Activated naive CD4-positive, alpha-beta T cell treated with anti-CD3 and anti-CD28 coated beads for 36 hours (primary cell): ENCODE measurements around the gene TRPM3. TPM values are rescaled to one million over a fixed set of nuclear protein-coding genes. Genes with fewer than 3 reads are reported as not detected.

ENCODE experiments used
- CTCF ChIA-PET: fragments of 350-600 bp; sonication (Branson Sonifier 250); formaldehyde crosslinking; loops from one replicate; lab custom pipeline; 2021; ENCODE audit warnings: antibody characterized with exemption; lab: Charles Lee
- DNase-seq: peaks from one replicate; pipeline ENCODE4 v3.0.0-alpha.2; 2020
- H3K27ac Mint-ChIP-seq: one replicate; pipeline ENCODE4 v1.8.0; 2021; ENCODE audit warnings: mild to moderate bottlenecking, mixed read lengths
- H3K27me3 Mint-ChIP-seq: one replicate; pipeline ENCODE4 v1.8.0; 2021; ENCODE audit warnings: low read depth, mixed read lengths
- H3K36me3 Mint-ChIP-seq: one replicate; pipeline ENCODE4 v1.8.0; 2021; ENCODE audit warnings: low read depth, mixed read lengths
- H3K4me1 Mint-ChIP-seq: one replicate; pipeline ENCODE4 v1.8.0; 2021; ENCODE audit warnings: low read depth, mixed read lengths
- H3K4me3 Mint-ChIP-seq: one replicate; pipeline ENCODE4 v1.8.0; 2021; ENCODE audit warnings: mild to moderate bottlenecking, moderate library complexity, mixed read lengths
- H3K9me3 Mint-ChIP-seq: one replicate; pipeline ENCODE4 v1.8.0; 2021; ENCODE audit warnings: mixed read lengths
- intact Hi-C: fragments of 100-400 bp; cut with micrococcal nuclease; formaldehyde crosslinking; loops from one replicate; pipeline ENCODE4 v1.15.1; 2023
- total RNA-seq, 2 experiments: library from RNA; stranded (reverse); gene quantifications; one replicate each; pipeline ENCODE4 v1.2.3, GENCODE V29; 2021

Gene TRPM3
- total RNA-seq, 2 experiments from 2014 or later = 0.02 TPM; not detected in 1

GRCh38 chr9:71094708-71095251 is 26.6 kb downstream of the TRPM3 start:
- Mint-ChIP-seq H3K36me3 (no peaks in the 10 kb centered on the region), H3K4me1 (no peaks in the 10 kb centered on the region), H3K9me3 (no peaks in the 10 kb centered on the region), H3K27me3 (no peaks in the 10 kb centered on the region), H3K4me3 (no peak overlapping the region), H3K27ac (no peak overlapping the region)
- no peak for DNase-seq
- intact Hi-C loops = loop anchor here (10.0 kb wide), 1 partner anchor 170 kb away; no protein-coding TSS in a partner anchor
- CTCF ChIA-PET = no interaction called here

- intact Hi-C loops = loop anchor here (10.0 kb wide), 1 partner anchor 166 kb away; no protein-coding TSS in a partner anchor
- H3K27ac Mint-ChIP-seq = no peak overlapping the region
- no peaks in the 10 kb centered on the region for H3K9me3 Mint-ChIP-seq
- DNase-seq = no peak
- no peaks in the 10 kb centered on the region for H3K27me3 Mint-ChIP-seq
- H3K4me1 Mint-ChIP-seq = no peaks in the 10 kb centered on the region
- H3K36me3 Mint-ChIP-seq = no peaks in the 10 kb centered on the region
- H3K4me3 Mint-ChIP-seq = no peak overlapping the region
- CTCF ChIA-PET = no interaction called here
These were observed 30.5 kb downstream of the TRPM3 start for GRCh38 chr9:71090896-71091295.

GRCh38 chr9:71079451-71079850 is 42.0 kb downstream of the TRPM3 start:
- intact Hi-C loops = no loop called here
- CTCF ChIA-PET = no interaction called here
- Mint-ChIP-seq H3K4me3 (no peak overlapping the region), H3K4me1 (no peaks in the 10 kb centered on the region), H3K27me3 (no peaks in the 10 kb centered on the region), H3K36me3 (no peaks in the 10 kb centered on the region), H3K9me3 (no peaks in the 10 kb centered on the region), H3K27ac (no peak overlapping the region)
- DNase-seq = no peak

DNA sequence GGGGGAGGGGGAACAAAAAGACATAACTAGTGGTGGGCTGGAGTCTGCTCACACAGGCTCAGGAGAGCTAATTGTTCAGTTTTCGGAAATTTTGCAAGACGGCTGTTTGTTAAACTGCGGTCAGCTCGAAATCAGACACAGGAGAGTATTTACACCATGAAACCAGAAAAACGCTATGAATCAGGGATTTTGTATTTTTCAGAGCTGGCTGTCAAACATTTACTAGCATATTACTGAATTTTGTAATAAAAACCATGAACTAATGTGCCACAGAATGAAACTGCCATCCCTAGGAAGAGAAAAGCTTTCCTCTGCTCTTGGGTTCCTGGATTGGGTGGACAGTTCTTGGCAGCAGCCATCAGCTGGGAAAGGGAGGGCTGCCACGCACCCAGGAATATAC is 45.3 kb downstream of the TRPM3 start:
- Mint-ChIP-seq H3K36me3 (no peaks in the 10 kb centered on the region), H3K27me3 (no peaks in the 10 kb centered on the region), H3K9me3 (no peaks in the 10 kb centered on the region), H3K27ac (no peak overlapping the region), H3K4me1 (no peaks in the 10 kb centered on the region), H3K4me3 (no peak overlapping the region)
- DNase-seq = no peak
- CTCF ChIA-PET = no interaction called here
- intact Hi-C loops = no loop called here

GRCh38 chr9:71073494-71073893 is 47.9 kb downstream of the TRPM3 start:
- Mint-ChIP-seq H3K4me1 (no peaks in the 10 kb centered on the region), H3K27me3 (no peaks in the 10 kb centered on the region), H3K9me3 (no peaks in the 10 kb centered on the region), H3K4me3 (no peak overlapping the region), H3K27ac (no peak overlapping the region), H3K36me3 (no peaks in the 10 kb centered on the region)
- DNase-seq = no peak
- CTCF ChIA-PET = interaction anchor here (0.7 to 0.8 kb wide), 3 partner anchors 8 to 732 kb away, joined by 3 to 4 read pairs (median 3); no protein-coding TSS in a partner anchor
- intact Hi-C loops = no loop called here

DNA sequence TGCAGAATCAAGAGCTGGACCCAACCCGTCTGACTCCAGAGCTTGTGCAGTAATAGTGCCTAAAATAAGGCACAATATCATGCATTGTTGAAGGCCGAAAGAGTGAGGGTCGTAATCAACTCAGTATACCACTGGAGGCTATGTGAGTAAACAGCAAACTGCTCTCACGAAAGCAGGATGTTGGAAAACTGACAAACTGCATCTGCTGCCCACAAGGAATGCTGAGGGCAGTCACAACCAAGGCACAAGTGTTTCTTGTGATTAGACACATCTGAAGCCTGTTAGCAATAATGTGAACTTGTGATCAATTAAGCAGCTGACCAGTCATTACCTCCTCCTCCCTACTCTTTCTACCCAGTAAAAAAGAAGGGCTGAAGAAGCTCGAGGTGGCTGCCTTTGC is 48.8 kb downstream of the TRPM3 start:
- H3K9me3 Mint-ChIP-seq = no peaks in the 10 kb centered on the region

GRCh38 chr9:71071633-71072032 is 49.8 kb downstream of the TRPM3 start:
- CTCF ChIA-PET = no interaction called here
- Mint-ChIP-seq H3K9me3 (no peaks in the 10 kb centered on the region), H3K27ac (no peak overlapping the region), H3K4me3 (no peak overlapping the region), H3K4me1 (no peaks in the 10 kb centered on the region), H3K27me3 (no peaks in the 10 kb centered on the region), H3K36me3 (no peaks in the 10 kb centered on the region)
- intact Hi-C loops = no loop called here
- no peak for DNase-seq

More for the DNA sequence above, 48.8 kb downstream of the TRPM3 start:
- Mint-ChIP-seq H3K36me3 (no peaks in the 10 kb centered on the region), H3K27ac (no peak overlapping the region), H3K27me3 (no peaks in the 10 kb centered on the region), H3K4me3 (no peak overlapping the region), H3K4me1 (no peaks in the 10 kb centered on the region)
- CTCF ChIA-PET = interaction anchor here (0.8 kb wide), 1 partner anchor 8 kb away, joined by 3 read pairs; no protein-coding TSS in a partner anchor
- no peak for DNase-seq
- intact Hi-C loops = no loop called here

DNA sequence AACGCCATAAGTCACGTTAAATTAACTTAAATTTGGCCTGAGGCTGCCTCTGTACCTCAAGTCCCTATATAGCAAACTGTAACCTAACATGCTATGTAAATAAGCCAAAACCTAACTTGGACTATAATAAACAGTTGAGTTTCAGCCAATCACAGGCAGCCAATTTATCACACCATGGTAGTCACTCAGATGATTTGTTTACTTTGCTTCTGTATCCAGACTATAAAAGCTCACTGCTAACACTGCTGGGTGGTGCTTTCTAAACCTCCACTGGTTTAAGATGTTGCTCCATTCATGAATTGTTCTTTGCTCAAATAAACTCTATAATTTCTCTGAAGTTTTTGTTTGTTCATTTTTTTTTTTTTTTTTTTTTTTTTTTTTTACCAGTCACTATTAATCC is 62.8 kb downstream of the TRPM3 start:
- Mint-ChIP-seq H3K27me3 (no peaks in the 10 kb centered on the region), H3K4me1 (no peaks in the 10 kb centered on the region), H3K27ac (no peak overlapping the region), H3K4me3 (no peak overlapping the region), H3K36me3 (no peaks in the 10 kb centered on the region), H3K9me3 (no peaks in the 10 kb centered on the region)
- intact Hi-C loops = no loop called here
- CTCF ChIA-PET = no interaction called here
- no peak for DNase-seq

GRCh38 chr9:71052287-71052686 is 69.1 kb downstream of the TRPM3 start:
- Mint-ChIP-seq H3K36me3 (no peaks in the 10 kb centered on the region), H3K4me1 (no peaks in the 10 kb centered on the region), H3K27ac (no peak overlapping the region), H3K27me3 (no peaks in the 10 kb centered on the region), H3K4me3 (no peak overlapping the region), H3K9me3 (no peaks in the 10 kb centered on the region)
- CTCF ChIA-PET = no interaction called here
- DNase-seq = no peak
- intact Hi-C loops = no loop called here

- Mint-ChIP-seq H3K4me1 (no peaks in the 10 kb centered on the region), H3K27ac (no peak overlapping the region), H3K9me3 (no peaks in the 10 kb centered on the region), H3K4me3 (no peak overlapping the region), H3K36me3 (no peaks in the 10 kb centered on the region), H3K27me3 (no peaks in the 10 kb centered on the region)
- DNase-seq = no peak
- intact Hi-C loops = no loop called here
- CTCF ChIA-PET = no interaction called here
These were observed 73.1 kb downstream of the TRPM3 start for GRCh38 chr9:71048280-71048679.

DNA sequence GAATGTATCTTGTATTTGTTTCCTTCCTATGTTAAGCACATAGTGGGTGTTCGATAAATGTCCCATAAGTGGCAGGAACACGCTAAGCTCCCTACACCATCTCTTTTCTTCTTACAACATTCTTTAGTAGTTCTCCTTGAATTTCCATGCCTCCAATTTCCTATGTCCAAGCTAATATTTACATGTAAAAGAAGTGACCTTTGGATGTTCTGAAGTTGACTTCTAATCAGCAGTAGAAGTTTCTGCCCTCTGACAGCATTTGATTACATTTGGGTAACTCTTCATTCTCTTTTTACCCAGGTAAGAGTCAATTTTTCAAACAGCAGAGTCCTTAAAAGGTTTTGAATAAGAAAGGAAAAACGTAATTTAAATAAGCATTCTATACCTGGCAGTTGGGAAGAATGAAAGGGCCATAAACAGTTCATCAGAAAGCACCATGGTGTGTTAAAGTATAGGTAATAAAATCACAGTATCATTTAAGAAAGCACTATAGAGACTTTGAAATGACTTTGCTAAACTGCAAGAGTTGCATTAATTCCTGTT is 78.9 kb downstream of the TRPM3 start:
- no peaks in the 10 kb centered on the region for H3K27me3 Mint-ChIP-seq
- no peaks in the 10 kb centered on the region for H3K36me3 Mint-ChIP-seq
- no peaks in the 10 kb centered on the region for H3K4me1 Mint-ChIP-seq
- H3K27ac Mint-ChIP-seq = no peak overlapping the region
- no peaks in the 10 kb centered on the region for H3K9me3 Mint-ChIP-seq
- no peak overlapping the region for H3K4me3 Mint-ChIP-seq
- CTCF ChIA-PET = no interaction called here
- intact Hi-C loops = no loop called here
- DNase-seq = no peak

- DNase-seq = no peak
- intact Hi-C loops = no loop called here
- no peaks in the 10 kb centered on the region for H3K9me3 Mint-ChIP-seq
- no peaks in the 10 kb centered on the region for H3K36me3 Mint-ChIP-seq
- CTCF ChIA-PET = no interaction called here
- no peaks in the 10 kb centered on the region for H3K4me1 Mint-ChIP-seq
- H3K27me3 Mint-ChIP-seq = no peaks in the 10 kb centered on the region
- no peak overlapping the region for H3K4me3 Mint-ChIP-seq
- H3K27ac Mint-ChIP-seq = no peak overlapping the region
These were observed 83.9 kb downstream of the TRPM3 start for GRCh38 chr9:71037521-71037920.

- Mint-ChIP-seq H3K27me3 (no peaks in the 10 kb centered on the region), H3K9me3 (no peaks in the 10 kb centered on the region), H3K27ac (no peak overlapping the region), H3K4me3 (no peak overlapping the region), H3K36me3 (no peaks in the 10 kb centered on the region), H3K4me1 (no peaks in the 10 kb centered on the region)
- CTCF ChIA-PET = no interaction called here
- intact Hi-C loops = no loop called here
- no peak for DNase-seq
These were observed 84.9 kb downstream of the TRPM3 start for GRCh38 chr9:71036501-71036900.
